Ishikawa (cell line): Measurements from ENCODE around the gene UNCX.

Experiments
- CEBPB ChIP-seq: IDR thresholded peaks from 2 replicates; pipeline ENCODE4 v1.6.1; 2012
- CREB1 ChIP-seq: IDR thresholded peaks from 2 replicates; pipeline ENCODE4 v1.6.1; 2012; ENCODE audit warnings: low read depth
- EGR1 ChIP-seq: IDR thresholded peaks from 2 replicates; pipeline ENCODE4 v1.6.1; 2012
- EP300 ChIP-seq: IDR thresholded peaks from 2 replicates; pipeline ENCODE4 v1.6.1; 2012; ENCODE audit warnings: borderline replicate concordance
- FOXM1 ChIP-seq: IDR thresholded peaks from 2 replicates; pipeline ENCODE4 v1.6.1; 2012; ENCODE audit warnings: low read depth, borderline replicate concordance
- MAX ChIP-seq: IDR thresholded peaks from 2 replicates; pipeline ENCODE4 v1.6.1; 2012
- NFIC ChIP-seq: IDR thresholded peaks from 2 replicates; pipeline ENCODE4 v1.6.1; 2012
- RAD21 ChIP-seq: IDR thresholded peaks from 2 replicates; pipeline ENCODE4 v1.6.1; 2012; ENCODE audit warnings: low read depth
- REST ChIP-seq: IDR thresholded peaks from 2 replicates; pipeline ENCODE4 v1.6.1; 2012; ENCODE audit warnings: low read depth, mild to moderate bottlenecking
- TAF1 ChIP-seq: IDR thresholded peaks from 2 replicates; pipeline ENCODE4 v1.6.1; 2012; ENCODE audit warnings: low read depth, mild to moderate bottlenecking
- TCF12 ChIP-seq: IDR thresholded peaks from 2 replicates; pipeline ENCODE4 v1.6.1; 2012; ENCODE audit warnings: low read depth
- TEAD4 ChIP-seq: IDR thresholded peaks from 2 replicates; pipeline ENCODE4 v1.6.1; 2012
- USF1 ChIP-seq: IDR thresholded peaks from 2 replicates; pipeline ENCODE4 v1.6.1; 2012
- YY1 ChIP-seq: IDR thresholded peaks from 2 replicates; pipeline ENCODE4 v1.6.1; 2012; ENCODE audit warnings: low read depth
- ZBTB7A ChIP-seq: IDR thresholded peaks from 2 replicates; pipeline ENCODE4 v1.6.1; 2012; ENCODE audit warnings: low read depth

UNCX gene

GRCh38 chr7:1284743-1285458 lies 52.2 kb downstream of the UNCX start:
- TF ChIP-seq EGR1 (no peak), TCF12 (no peak), RAD21 (no peak), USF1 (no peak), CEBPB (no peak), NFIC (no peak), MAX (no peak), YY1 (no peak), TAF1 (no peak), CREB1 (no peak), FOXM1 (no peak), TEAD4 (no peak), REST (no peak), EP300 (no peak), ZBTB7A (no peak)

GRCh38 chr7:1285556-1286301 lies 53.1 kb downstream of the UNCX start:
- TF ChIP-seq FOXM1: no peak
- TF ChIP-seq CEBPB: no peak
- no peak for TF ChIP-seq YY1
- TF ChIP-seq USF1: no peak
